Central memory CD4-positive, alpha-beta T cell (primary cell): ENCODE data around the gene RNF223.
A peak's percentile ranks its signal among the peaks of the same experiment; 100 is the strongest.
"Not testable (repeated sequence)": the region's sequence is repeated elsewhere in the genome, so short reads cannot be mapped to it uniquely, and the experiment has no call there.

ENCODE experiments used
- DNase-seq: peaks from one replicate; pipeline ENCODE4 v3.0.0; 2022

Gene RNF223

GRCh38 chr1:1069711-1070676 lies 4.1 kb downstream of the RNF223 start:
- no peak for DNase-seq

GRCh38 chr1:1069056-1069710 lies 4.9 kb downstream of the RNF223 start:
- DNase-seq, result peak; percentile 88

- DNase-seq, result peak; percentile 64
These were observed 5.5 kb downstream of the RNF223 start for GRCh38 chr1:1068517-1069055.

GRCh38 chr1:1067860-1068516 lies 6.1 kb downstream of the RNF223 start:
- DNase-seq, result no peak

- no peak for DNase-seq
These were observed 6.7 kb downstream of the RNF223 start for GRCh38 chr1:1067284-1067859.

- DNase-seq, result no peak
These were observed 7.5 kb downstream of the RNF223 start for GRCh38 chr1:1066403-1067283.

GRCh38 chr1:1065940-1066304 lies 8.2 kb downstream of the RNF223 start:
- not testable (repeated sequence) for DNase-seq

- DNase-seq, result no peak
These were observed 8.7 kb downstream of the RNF223 start for GRCh38 chr1:1065265-1065939.

- peak; percentile 66 for DNase-seq
These were observed 9.9 kb downstream of the RNF223 start for GRCh38 chr1:1063945-1064831.

- no peak for DNase-seq
These were observed 10.7 kb downstream of the RNF223 start for GRCh38 chr1:1063261-1063944.

GRCh38 chr1:1062348-1063163 lies 11.6 kb downstream of the RNF223 start:
- no peak for DNase-seq

GRCh38 chr1:1061682-1062345 lies 12.3 kb downstream of the RNF223 start:
- no peak for DNase-seq

- no peak for DNase-seq
These were observed 13.7 kb downstream of the RNF223 start for GRCh38 chr1:1060281-1061000.

GRCh38 chr1:1059494-1060280 lies 14.4 kb downstream of the RNF223 start:
- peak; percentile 82 for DNase-seq

- DNase-seq, result no peak
These were observed 15.1 kb downstream of the RNF223 start for GRCh38 chr1:1058921-1059493.
